Spleen (tissue), 7 donors: ENCODE results near the gene EFNA5.

ENCODE experiments used
- POLR2AphosphoS5 ChIP-seq, 3 donors: sonication (generic); formaldehyde crosslinking; IDR thresholded peaks; one replicate each; pipeline ENCODE4 v1.5.1; 2017; ENCODE audit warnings: antibody characterized with exemption in 3 of 3
- TF ChIP-seq, protein P1 (sequence below), 11 experiments: fragments of 200-600 bp in 7 of 11; fragments of 450-650 bp in 4 of 11; sonication (generic) in 4 of 11; IDR thresholded peaks in 8 of 11; conservative IDR thresholded peaks in 3 of 11; 1 replicate in 7 of 11; 2 replicates in 4 of 11; pipeline versions ENCODE4 v1.4.0 to v1.8.0; 2016 to 2021; ENCODE audit warnings: antibody characterized with exemption in 11 of 11, inconsistent platforms in 4 of 11, mild to moderate bottlenecking in 1 of 11
- donor health status: DM: no; HTN: no; CAD: no; lungs with moderate emphysema.
- donor health status: DM: no; HTN: no; CAD: no.
- donor health status: DM: no; HTN: no; CAD: no.

DNA sequence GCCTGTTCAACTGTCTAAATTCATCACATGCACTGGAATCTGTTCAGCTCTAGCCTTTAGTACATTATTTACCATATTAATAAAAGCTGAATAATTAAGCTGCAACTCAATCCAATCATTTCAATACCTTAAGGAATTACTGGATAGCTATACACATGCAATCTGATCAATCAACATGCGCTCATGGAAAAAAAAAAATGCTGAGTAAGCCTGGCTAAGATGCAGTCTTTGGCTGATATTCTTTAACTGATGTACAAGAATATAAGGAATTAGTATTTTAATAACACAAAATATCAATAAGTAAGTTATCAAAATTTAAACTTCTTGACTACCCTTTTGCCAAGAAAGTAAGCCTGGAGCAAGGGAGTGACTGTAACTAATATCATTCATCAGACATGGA is 15.9 kb downstream of the EFNA5 start:
- TF ChIP-seq, protein P1, sequence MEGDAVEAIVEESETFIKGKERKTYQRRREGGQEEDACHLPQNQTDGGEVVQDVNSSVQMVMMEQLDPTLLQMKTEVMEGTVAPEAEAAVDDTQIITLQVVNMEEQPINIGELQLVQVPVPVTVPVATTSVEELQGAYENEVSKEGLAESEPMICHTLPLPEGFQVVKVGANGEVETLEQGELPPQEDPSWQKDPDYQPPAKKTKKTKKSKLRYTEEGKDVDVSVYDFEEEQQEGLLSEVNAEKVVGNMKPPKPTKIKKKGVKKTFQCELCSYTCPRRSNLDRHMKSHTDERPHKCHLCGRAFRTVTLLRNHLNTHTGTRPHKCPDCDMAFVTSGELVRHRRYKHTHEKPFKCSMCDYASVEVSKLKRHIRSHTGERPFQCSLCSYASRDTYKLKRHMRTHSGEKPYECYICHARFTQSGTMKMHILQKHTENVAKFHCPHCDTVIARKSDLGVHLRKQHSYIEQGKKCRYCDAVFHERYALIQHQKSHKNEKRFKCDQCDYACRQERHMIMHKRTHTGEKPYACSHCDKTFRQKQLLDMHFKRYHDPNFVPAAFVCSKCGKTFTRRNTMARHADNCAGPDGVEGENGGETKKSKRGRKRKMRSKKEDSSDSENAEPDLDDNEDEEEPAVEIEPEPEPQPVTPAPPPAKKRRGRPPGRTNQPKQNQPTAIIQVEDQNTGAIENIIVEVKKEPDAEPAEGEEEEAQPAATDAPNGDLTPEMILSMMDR (IDR thresholded peaks at IDR 0.05 in 8 of 11, conservative IDR thresholded peaks at IDR 0.05 in 3 of 11) = no peak
- TF ChIP-seq POLR2AphosphoS5 (IDR thresholded peaks at IDR 0.05) = no peak
